Stomach (tissue), 9 donors: ENCODE results near the gene ZNF641. TPM values are rescaled to one million over a fixed set of nuclear protein-coding genes. Genes with fewer than 3 reads are reported as not detected.

Experiments used
- DNase-seq, 2 donors: peaks; one replicate each; pipeline versions ENCODE4 v3.0.0 to v3.0.0-alpha.2; 2013 to 2019
- H3K27ac ChIP-seq, 5 donors: fragments of 200-600 bp in 4 of 5; sonication (generic) in 4 of 5; one replicate each; pipeline ENCODE4 v1.5.1; 2013 to 2019; ENCODE audit warnings: mild to moderate bottlenecking in 1 of 5, moderate library complexity in 1 of 5
- H3K27me3 ChIP-seq, 3 donors: fragments of 200-600 bp; sonication (generic); one replicate each; pipeline ENCODE4 v1.5.1; 2017 to 2019; ENCODE audit warnings: mixed run types in 1 of 3
- H3K36me3 ChIP-seq, 4 donors: fragments of 200-600 bp; sonication (generic); 1 replicate in 3 of 4; 2 replicates in 1 of 4; pipeline ENCODE4 v1.5.1; 2016 to 2019
- H3K4me1 ChIP-seq, 4 donors: fragments of 200-600 bp; sonication (generic); one replicate each; pipeline ENCODE4 v1.5.1; 2016 to 2019
- H3K4me3 ChIP-seq, 4 donors: fragments of 200-600 bp; sonication (generic) in 3 of 4; one replicate each; pipeline ENCODE4 v1.5.1; 2016 to 2019; ENCODE audit warnings: mild to moderate bottlenecking in 1 of 4
- H3K9me3 ChIP-seq, 4 donors: fragments of 200-600 bp; sonication (generic); one replicate each; pipeline ENCODE4 v1.5.1; 2016 to 2019
- CTCF ChIP-seq, 7 experiments: fragments of 450-650 bp in 4 of 7; fragments of 200-600 bp in 3 of 7; sonication (generic) in 3 of 7; IDR thresholded peaks; one replicate each; pipeline ENCODE4 v1.5.1; 2016 to 2019; ENCODE audit warnings: antibody characterized with exemption in 7 of 7, control low read depth in 2 of 7, mild to moderate bottlenecking in 1 of 7
- EP300 ChIP-seq: sonication (generic); formaldehyde crosslinking; IDR thresholded peaks from one replicate; pipeline ENCODE4 v1.6.1; 2017; ENCODE audit warnings: antibody characterized with exemption
- POLR2A ChIP-seq, 4 donors: fragments of 450-650 bp; IDR thresholded peaks; one replicate each; pipeline ENCODE4 v1.6.1; 2016; ENCODE audit warnings: antibody characterized with exemption in 4 of 4, control low read depth in 2 of 4, mild to moderate bottlenecking in 1 of 4, moderate library complexity in 1 of 4
- POLR2AphosphoS5 ChIP-seq, 3 donors: sonication (generic); formaldehyde crosslinking; IDR thresholded peaks; one replicate each; pipeline ENCODE4 v1.6.1; 2016; ENCODE audit warnings: antibody characterized with exemption in 3 of 3
- WGBS, 5 donors: extraction: QIAGEN DNeasy Blood & Tissue Kit in 3 of 5; methylation state at CpG; one replicate each; pipeline versions ENCODE4 v1.1.5 to v1.1.7; 2013 to 2018; 5-methylcytosine and 5-hydroxymethylcytosine counted together
- intact Hi-C: fragments of 100-400 bp; cut with DNase I; formaldehyde crosslinking; loops from one replicate; pipeline ENCODE4 v1.15.1; 2023; ENCODE audit warnings: low total_unique reads
- polyA plus RNA-seq, 3 donors: library from polyadenylated mRNA; stranded (reverse); fragments of 200-250 nt; gene quantifications; one replicate each; pipeline ENCODE4 v1.2.3, GENCODE V29; 2013
- total RNA-seq, 5 donors: library from RNA; depleted of rRNA; stranded (reverse); fragments of >200 nt; gene quantifications; one replicate each; pipeline versions ENCODE4 v1.1.0 to v1.2.3, GENCODE V29; 2014 to 2016
- donor health status: healthy with polysubstance abuse.
- donor health status: Bipolar disorder and iron deficiency.
- donor health status: healthy.

The ZNF641 gene
- total and polyA plus RNA-seq, 8 donors, result 0.58 to 39.3 (median 5.3) TPM

GRCh38 chr12:48374164-48374563 is 23.4 kb upstream of the ZNF641 start:
- no peaks in the 10 kb centered on the region for H3K4me1 ChIP-seq
- intact Hi-C loops, result no loop called here
- DNase-seq, result no peak
- no peaks in the 10 kb centered on the region for H3K27me3 ChIP-seq
- H3K9me3 ChIP-seq, result peaks cover 0 to 7% (median 0%) of the 10 kb centered on the region in 4 donors
- no peaks in the 10 kb centered on the region for H3K36me3 ChIP-seq
- H3K4me3 ChIP-seq, result no peak overlapping the region
- TF ChIP-seq POLR2A (IDR thresholded peaks at IDR 0.05) (no peak), POLR2AphosphoS5 (IDR thresholded peaks at IDR 0.05) (no peak), CTCF (IDR thresholded peaks at IDR 0.05) (no peak), EP300 (no peak)
- no peak overlapping the region for H3K27ac ChIP-seq

- TF ChIP-seq POLR2AphosphoS5 (IDR thresholded peaks at IDR 0.05), result no peak
- no peak for TF ChIP-seq CTCF (IDR thresholded peaks at IDR 0.05)
- TF ChIP-seq POLR2A (IDR thresholded peaks at IDR 0.05), result no peak
- TF ChIP-seq EP300, result no peak
- no peak overlapping the region for H3K27ac ChIP-seq
- peaks cover 0 to 7% (median 2%) of the 10 kb centered on the region in 4 donors for H3K9me3 ChIP-seq
- H3K36me3 ChIP-seq, result no peaks in the 10 kb centered on the region
- no peak for DNase-seq
- no peak overlapping the region for H3K4me3 ChIP-seq
- peaks cover 0 to 5% (median 0%) of the 10 kb centered on the region in 3 donors for H3K27me3 ChIP-seq
- intact Hi-C loops, result no loop called here
- no peaks in the 10 kb centered on the region for H3K4me1 ChIP-seq
- 42 to 60% (median 51%) methylated on average over 2 of the region's 2 CpGs for WGBS, 5 donors
Measured at GRCh38 chr12:48366131-48366530, 15.4 kb upstream of the ZNF641 start.

GRCh38 chr12:48361664-48362339 is 11.1 kb upstream of the ZNF641 start:
- no peaks in the 10 kb centered on the region for H3K27me3 ChIP-seq
- H3K27ac ChIP-seq, result no peak overlapping the region
- H3K36me3 ChIP-seq, result no peaks in the 10 kb centered on the region
- H3K4me3 ChIP-seq, result no peak overlapping the region
- DNase-seq, result no peak
- H3K9me3 ChIP-seq, result no peaks in the 10 kb centered on the region
- TF ChIP-seq POLR2A (IDR thresholded peaks at IDR 0.05) (no peak), CTCF (IDR thresholded peaks at IDR 0.05) (no peak), POLR2AphosphoS5 (IDR thresholded peaks at IDR 0.05) (no peak), EP300 (no peak)
- WGBS, 5 donors, result 67 to 81% (median 74%) methylated on average over 2 of the region's 2 CpGs
- peaks cover 0 to 3% (median 0%) of the 10 kb centered on the region in 4 donors for H3K4me1 ChIP-seq
- intact Hi-C loops, result no loop called here

- Histone ChIP-seq H3K9me3 (no peaks in the 10 kb centered on the region), H3K4me3 (no peak overlapping the region), H3K27ac (no peak overlapping the region), H3K4me1 (peaks cover 0 to 3% (median 0%) of the 10 kb centered on the region in 4 donors), H3K36me3 (no peaks in the 10 kb centered on the region), H3K27me3 (no peaks in the 10 kb centered on the region)
- DNase-seq, result no peak
- intact Hi-C loops, result no loop called here
- no peak for TF ChIP-seq POLR2A (IDR thresholded peaks at IDR 0.05)
- no peak for TF ChIP-seq CTCF (IDR thresholded peaks at IDR 0.05)
- no peak for TF ChIP-seq POLR2AphosphoS5 (IDR thresholded peaks at IDR 0.05)
- no peak for TF ChIP-seq EP300
- 45 to 56% (median 52%) methylated on average over 7 of the region's 7 CpGs for WGBS, 5 donors
Measured at GRCh38 chr12:48358937-48359513, 8.3 kb upstream of the ZNF641 start.
